ENCODE data around the gene RASGRP2.

RASGRP2 gene

GRCh38 chr11:64743591-64744543, at the start of gene RASGRP2:
RASGRP2 (minus strand) TSS chr11:64744142; CDS start chr11:64742866, 1,276 bp downstream.
- no peak for DNase-seq

GRCh38 chr11:64792482-64792881, 48.5 kb upstream of the RASGRP2 start:
- DNase-seq = no peak

GRCh38 chr11:64791781-64792291, 47.9 kb upstream of the RASGRP2 start:
- DNase-seq = no peak

GRCh38 chr11:64790205-64791095, 46.5 kb upstream of the RASGRP2 start:
- DNase-seq = no peak

- DNase-seq = no peak
These were observed 45.6 kb upstream of the RASGRP2 start for GRCh38 chr11:64789331-64790204.

- DNase-seq = no peak
These were observed 44.6 kb upstream of the RASGRP2 start for GRCh38 chr11:64788321-64789215.

- DNase-seq = peak in 1 of 2 donors; percentile 14
These were observed 43.8 kb upstream of the RASGRP2 start for GRCh38 chr11:64787526-64788320.

GRCh38 chr11:64786308-64786707, 42.4 kb upstream of the RASGRP2 start:
- no peak for DNase-seq

- DNase-seq = no peak
These were observed 41.1 kb upstream of the RASGRP2 start for GRCh38 chr11:64784813-64785581.

GRCh38 chr11:64778473-64779298, 34.7 kb upstream of the RASGRP2 start, which contains the start of gene SF1:
SF1 (minus strand) TSS chr11:64778542; CDS start chr11:64778392, 150 bp downstream.
- peak; percentile 99 for DNase-seq

- no peak for DNase-seq
These were observed 34.2 kb upstream of the RASGRP2 start for GRCh38 chr11:64778223-64778472.

- DNase-seq = peak; percentile 32 to 77
These were observed 33.7 kb upstream of the RASGRP2 start for GRCh38 chr11:64777449-64778222.

- no peak for DNase-seq
These were observed 32.9 kb upstream of the RASGRP2 start for GRCh38 chr11:64776875-64777274.

- DNase-seq = no peak
These were observed 32.5 kb upstream of the RASGRP2 start for GRCh38 chr11:64776425-64776824.

- no peak for DNase-seq
These were observed 30.2 kb upstream of the RASGRP2 start for GRCh38 chr11:64774144-64774543.

GRCh38 chr11:64772303-64773018, 28.5 kb upstream of the RASGRP2 start:
- no peak for DNase-seq

GRCh38 chr11:64771861-64772260, 27.9 kb upstream of the RASGRP2 start:
- no peak for DNase-seq
